ENCODE data around the gene RNLS. TPM values are rescaled to one million over a fixed set of nuclear protein-coding genes. Genes with fewer than 3 reads are reported as not detected.

The RNLS gene
- total and polyA plus RNA-seq, 2 of the 4 experiments (the other 2 are of a cell fraction) = 4.5 to 7.0 TPM

- no peaks in the 10 kb centered on the region for H3K9me3 ChIP-seq (ENCODE audit: control insufficient read depth, insufficient read depth, low read length)
- no peak overlapping the region for H3K9ac ChIP-seq (ENCODE audit: low read depth, low read length)
- ChIA-PET CTCF (no interaction called here), POLR2A (ENCODE audit: unreplicated experiment) (no interaction called here)
- H3K23ac ChIP-seq (ENCODE audit: low read depth, low read length) = no peak overlapping the region
- ATAC-seq (ENCODE audit: low read depth) (peak; percentile 83), DNase-seq (peak; percentile 87)
- no peaks in the 10 kb centered on the region for H3K27me3 ChIP-seq (ENCODE audit: control insufficient read depth, insufficient read depth, low read length)
- H3K36me3 ChIP-seq (ENCODE audit: control insufficient read depth, insufficient read depth, low read length) = no peaks in the 10 kb centered on the region
- peak overlapping the region; percentile 77 for H2AFZ ChIP-seq (replicated peaks; ENCODE audit: low read length, poor library complexity)
- H4K91ac ChIP-seq (ENCODE audit: insufficient read depth, low read depth, low read length) = no peak overlapping the region
- no peak overlapping the region for H2AK9ac ChIP-seq (replicated peaks; ENCODE audit: low read depth, low read length, poor library complexity)
- in situ Hi-C loops (cut with MboI; ENCODE audit: low sequenced_read_pairs) (no loop called here), intact Hi-C loops (cut with micrococcal nuclease) (loop anchor here (10.0 kb wide), 1 partner anchor 379 kb away; the partner anchor contains the start of genes KLLN and PTEN), dilution Hi-C loops (cut with HindIII; ENCODE audit: low sequenced_read_pairs, unreplicated experiment) (no loop called here)
- H3K4ac ChIP-seq (ENCODE audit: low read depth, low read length) = 0 out of 2 replicates have a peak overlapping the region, but pooled peaks have one; percentile 8
- H2BK5ac ChIP-seq (ENCODE audit: low read depth, low read length, poor library complexity, severe bottlenecking) = no peak overlapping the region
- H3K4me3 ChIP-seq (ENCODE audit: insufficient read depth, low read depth, low read length) = no peak overlapping the region
- H4K8ac ChIP-seq (ENCODE audit: low read depth in 2 of 2, low read length in 2 of 2) = peak overlapping the region in 1 of 2 experiments; percentile 17; a peak in 1 of 4 replicates
- H3K9me1 ChIP-seq (ENCODE audit: insufficient read depth, low read length) = no peaks in the 10 kb centered on the region
- H3K14ac ChIP-seq (replicated peaks; ENCODE audit: low read depth, low read length) = no peak overlapping the region
- WGBS, 2 experiments (ENCODE audit: extremely low coverage in 2 of 2, insufficient read length in 1 of 2) = 58% methylated on average over 2 of the region's 12 CpGs; no CpG with 5 or more reads in 1 of the 2 experiments
- peak overlapping the region; percentile 2 for H3K4me2 ChIP-seq (ENCODE audit: low read depth, low read length)
- no peaks in the 10 kb centered on the region for H3K79me1 ChIP-seq (ENCODE audit: low read depth in 1 of 2, low read length in 2 of 2)
- no peak overlapping the region for H2AK5ac ChIP-seq (ENCODE audit: low read depth, low read length)
- peak overlapping the region; percentile 21 for H3K18ac ChIP-seq (ENCODE audit: low read depth, low read length)
- no TSS peak for BruUV-seq (replicated peaks)
- peak overlapping the region; percentile 4; the same call in 1 of the 2 replicates for H3K27ac ChIP-seq (ENCODE audit: insufficient read depth, low read length)
- no peak overlapping the region for H2BK120ac ChIP-seq (ENCODE audit: low read depth, low read length)
- no peak for TF ChIP-seq CHD1 (IDR thresholded peaks at IDR 0.05; ENCODE audit: low read depth, low read length)
- no peak for TF ChIP-seq POLR2A (IDR thresholded peaks at IDR 0.05; ENCODE audit: low read depth, low read length)
- no peak for TF ChIP-seq BHLHE40 (IDR thresholded peaks at IDR 0.05; ENCODE audit: low read depth, low read length)
- no peak for TF ChIP-seq MAZ (IDR thresholded peaks at IDR 0.05; ENCODE audit: borderline replicate concordance, low read depth, low read length)
- TF ChIP-seq, protein P1, sequence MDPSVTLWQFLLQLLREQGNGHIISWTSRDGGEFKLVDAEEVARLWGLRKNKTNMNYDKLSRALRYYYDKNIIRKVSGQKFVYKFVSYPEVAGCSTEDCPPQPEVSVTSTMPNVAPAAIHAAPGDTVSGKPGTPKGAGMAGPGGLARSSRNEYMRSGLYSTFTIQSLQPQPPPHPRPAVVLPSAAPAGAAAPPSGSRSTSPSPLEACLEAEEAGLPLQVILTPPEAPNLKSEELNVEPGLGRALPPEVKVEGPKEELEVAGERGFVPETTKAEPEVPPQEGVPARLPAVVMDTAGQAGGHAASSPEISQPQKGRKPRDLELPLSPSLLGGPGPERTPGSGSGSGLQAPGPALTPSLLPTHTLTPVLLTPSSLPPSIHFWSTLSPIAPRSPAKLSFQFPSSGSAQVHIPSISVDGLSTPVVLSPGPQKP (IDR thresholded peaks at IDR 0.05; ENCODE audit: borderline replicate concordance, low read depth, low read length) = no peak
- TF ChIP-seq USF2 (IDR thresholded peaks at IDR 0.05; ENCODE audit: low read depth, low read length) = no peak
- TF ChIP-seq CTCF (conservative IDR thresholded peaks at IDR 0.05; ENCODE audit: low read depth, low read length) = no peak
- TF ChIP-seq RCOR1 (IDR thresholded peaks at IDR 0.05; ENCODE audit: insufficient replicate concordance, low read length) = no peak
- H2BK15ac ChIP-seq (ENCODE audit: low read depth, low read length) = no peak overlapping the region
- H2BK20ac ChIP-seq (ENCODE audit: low read depth, low read length) = peak overlapping the region; percentile 14; the same call in 1 of the 2 replicates
- H4K5ac ChIP-seq (ENCODE audit: low read depth, low read length) = peak overlapping the region; percentile 15; the same call in 1 of the 2 replicates
- no peaks in the 10 kb centered on the region for H4K20me1 ChIP-seq (ENCODE audit: insufficient read depth, low read length)
- H3K56ac ChIP-seq (ENCODE audit: extremely low read depth, insufficient read depth, low read length) = no peak overlapping the region
- peaks cover 5% of the 10 kb centered on the region for H3K4me1 ChIP-seq (ENCODE audit: control insufficient read depth, insufficient read depth, low read length)
These were observed 339.0 kb downstream of the RNLS start for GRCh38 chr10:88243836-88244730.

Measured in IMR-90 (cell line).